Neuronal stem cell (in vitro differentiated cells): ENCODE measurements around the gene MFAP3.

Experiments used
- DNase-seq: peaks from one replicate; pipeline ENCODE4 v3.0.0-alpha.2; 2013; ENCODE audit warnings: low spot score
- H2AFZ ChIP-seq: one replicate; pipeline ENCODE4 v1.6.1; 2013; ENCODE audit warnings: mild to moderate bottlenecking, low read length, inconsistent platforms
- H2AK5ac ChIP-seq: 2 replicates; pipeline ENCODE4 v1.6.1; 2013; ENCODE audit warnings: low read depth, mild to moderate bottlenecking, inconsistent platforms, low read length, moderate library complexity, mixed read lengths
- H2BK120ac ChIP-seq: 2 replicates; pipeline ENCODE4 v1.6.1; 2013; ENCODE audit warnings: low read depth, mild to moderate bottlenecking, inconsistent platforms, low read length, moderate library complexity, mixed read lengths
- H2BK12ac ChIP-seq: one replicate; pipeline ENCODE4 v1.6.1; 2013; ENCODE audit warnings: low read length, inconsistent platforms
- H2BK15ac ChIP-seq: 2 replicates; pipeline ENCODE4 v1.6.1; 2013; ENCODE audit warnings: mild to moderate bottlenecking, low read length, inconsistent platforms, mixed read lengths
- H2BK5ac ChIP-seq: one replicate; pipeline ENCODE4 v1.6.1; 2013; ENCODE audit warnings: inconsistent platforms, mild to moderate bottlenecking, low read length, moderate library complexity
- H3K14ac ChIP-seq: one replicate; pipeline ENCODE4 v1.6.1; 2013; ENCODE audit warnings: low read length, inconsistent platforms
- H3K18ac ChIP-seq: 2 replicates; pipeline ENCODE4 v1.6.1; 2013; ENCODE audit warnings: low read length, inconsistent platforms
- H3K23ac ChIP-seq: 2 replicates; pipeline ENCODE4 v1.6.1; 2013; ENCODE audit warnings: low read depth, mild to moderate bottlenecking, mixed read lengths, low read length, inconsistent platforms; ENCODE audit not compliant: poor library complexity
- H3K27ac ChIP-seq: replicated peaks from 3 replicates; pipeline ENCODE4 v1.5.1; 2013; ENCODE audit warnings: low read length, inconsistent platforms
- H3K27me3 ChIP-seq, 3 experiments: 2 replicates each; pipeline ENCODE4 v1.6.1; 2013; ENCODE audit warnings: low read length in 3 of 3, mild to moderate bottlenecking in 2 of 3, inconsistent platforms in 1 of 3, low read depth in 1 of 3, mixed read lengths in 1 of 3, moderate library complexity in 1 of 3; ENCODE audit not compliant: control insufficient read depth in 3 of 3, insufficient read depth in 3 of 3
- H3K36me3 ChIP-seq, 2 donors: replicated peaks in 1 of 2; 2 replicates each; pipeline ENCODE4 v1.6.1; 2013; ENCODE audit warnings: low read length in 2 of 2; ENCODE audit not compliant: control insufficient read depth in 2 of 2, insufficient read depth in 2 of 2
- H3K4ac ChIP-seq: 2 replicates; pipeline ENCODE4 v1.6.1; 2013; ENCODE audit warnings: inconsistent platforms, mild to moderate bottlenecking, low read length, moderate library complexity
- H3K4me1 ChIP-seq, 2 donors: 1 replicate in 1 of 2; 2 replicates in 1 of 2; pipeline ENCODE4 v1.6.1; 2013; ENCODE audit warnings: low read length in 2 of 2, low read depth in 1 of 2; ENCODE audit not compliant: control insufficient read depth in 2 of 2, insufficient read depth in 1 of 2
- H3K4me2 ChIP-seq: one replicate; pipeline ENCODE4 v1.6.1; 2013; ENCODE audit warnings: mild to moderate bottlenecking, low read length, inconsistent platforms; ENCODE audit not compliant: insufficient read depth, poor library complexity, severe bottlenecking
- H3K4me3 ChIP-seq, 2 donors: 2 replicates each; pipeline ENCODE4 v1.5.1; 2013; ENCODE audit warnings: low read length in 2 of 2, mild to moderate bottlenecking in 2 of 2, inconsistent platforms in 1 of 2, moderate library complexity in 1 of 2
- H3K79me1 ChIP-seq: one replicate; pipeline ENCODE4 v1.6.1; 2013; ENCODE audit warnings: low read depth, mild to moderate bottlenecking, inconsistent platforms, low read length, moderate library complexity
- H3K9ac ChIP-seq: one replicate; pipeline ENCODE4 v1.6.1; 2013; ENCODE audit warnings: mild to moderate bottlenecking, low read depth, low read length, inconsistent platforms; ENCODE audit not compliant: poor library complexity
- H3K9me3 ChIP-seq, 2 donors: replicated peaks in 1 of 2; 2 replicates each; pipeline versions ENCODE3 to v1.6.1; 2013; ENCODE audit warnings: low read length in 2 of 2, mild to moderate bottlenecking in 2 of 2, inconsistent platforms in 1 of 2, low read depth in 1 of 2, mixed read lengths in 1 of 2, moderate library complexity in 1 of 2; ENCODE audit not compliant: control insufficient read depth in 2 of 2, insufficient read depth in 1 of 2
- H4K8ac ChIP-seq: one replicate; pipeline ENCODE4 v1.6.1; 2013; ENCODE audit warnings: low read depth, mild to moderate bottlenecking, inconsistent platforms, low read length, moderate library complexity
- H4K91ac ChIP-seq: one replicate; pipeline ENCODE4 v1.6.1; 2013; ENCODE audit warnings: low read length, low read depth, mild to moderate bottlenecking, inconsistent platforms; ENCODE audit not compliant: poor library complexity
- WGBS, 2 donors: extraction: QIAGEN DNeasy Blood & Tissue Kit; methylation state at CpG; one replicate each; pipeline ENCODE4 v1.1.7; 2013; ENCODE audit warnings: missing lambda C conversion rate in 2 of 2, mixed read lengths in 1 of 2; ENCODE audit not compliant: insufficient read length in 2 of 2, insufficient replicate concordance in 1 of 2; ENCODE audit errors: extremely low coverage in 2 of 2; 5-methylcytosine and 5-hydroxymethylcytosine counted together

MFAP3 gene

DNA sequence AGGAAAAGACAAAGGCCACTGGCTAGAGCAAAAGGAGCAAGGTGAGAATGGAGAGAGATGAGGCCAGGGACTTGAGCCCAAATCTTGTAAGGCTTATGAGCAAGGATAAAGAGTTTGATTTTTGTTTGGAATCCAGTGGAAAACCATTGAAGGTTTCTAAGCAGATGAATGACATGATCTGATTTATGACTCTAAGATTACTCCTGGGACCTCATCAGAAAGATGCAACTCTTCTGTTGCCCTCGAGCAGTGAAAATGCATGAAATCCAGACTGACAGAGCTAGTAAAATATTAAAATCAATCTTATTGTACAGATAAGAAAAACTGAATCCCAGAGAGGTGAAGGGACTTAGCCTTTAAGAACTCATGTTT is 677 bp downstream of the MFAP3 start:
- no peak overlapping the region for H2BK12ac ChIP-seq
- H3K27me3 ChIP-seq, result peaks cover 0 to 3% (median 0%) of the 10 kb centered on the region in 3 experiments
- H3K36me3 ChIP-seq, result peaks cover 0 to 24% of the 10 kb centered on the region in 2 donors
- no peak overlapping the region for H3K23ac ChIP-seq
- H3K9ac ChIP-seq, result no peak overlapping the region
- H2AK5ac ChIP-seq, result no peak overlapping the region
- no peak overlapping the region for H2BK15ac ChIP-seq
- no peak overlapping the region for H2BK120ac ChIP-seq
- H4K8ac ChIP-seq, result no peak overlapping the region
- H3K4me2 ChIP-seq, result peak overlapping the region; percentile 50
- H3K18ac ChIP-seq, result no peak overlapping the region
- peak overlapping the region; percentile 85 to 88 for H3K4me3 ChIP-seq
- H3K4me1 ChIP-seq, result peaks cover 0 to 4% of the 10 kb centered on the region in 2 donors
- H3K27ac ChIP-seq, result no peak overlapping the region
- H3K14ac ChIP-seq, result no peak overlapping the region
- WGBS, 2 donors, result no CpG with 5 or more reads among the region's 1 CpG
- no peak overlapping the region for H3K4ac ChIP-seq
- H2BK5ac ChIP-seq, result no peak overlapping the region
- H4K91ac ChIP-seq, result no peak overlapping the region
- DNase-seq, result no peak
- peak overlapping the region; percentile 94 for H2AFZ ChIP-seq
- peaks cover 2% of the 10 kb centered on the region for H3K79me1 ChIP-seq
- H3K9me3 ChIP-seq, result no peaks in the 10 kb centered on the region

GRCh38 chr5:154042766-154043165 is 4.0 kb downstream of the MFAP3 start:
- Histone ChIP-seq H2BK15ac (no peak overlapping the region), H3K27me3 (no peaks in the 10 kb centered on the region), H3K36me3 (peaks cover 0 to 37% of the 10 kb centered on the region in 2 donors), H3K9ac (no peak overlapping the region), H3K4me3 (no peak overlapping the region), H3K27ac (no peak overlapping the region), H2BK5ac (no peak overlapping the region), H4K8ac (no peak overlapping the region), H3K9me3 (no peaks in the 10 kb centered on the region), H3K4ac (no peak overlapping the region), H2AK5ac (no peak overlapping the region), H3K79me1 (peaks cover 2% of the 10 kb centered on the region), H3K23ac (no peak overlapping the region), H3K14ac (no peak overlapping the region), H2BK12ac (no peak overlapping the region), H2BK120ac (no peak overlapping the region), H3K18ac (no peak overlapping the region), H3K4me2 (no peak overlapping the region), H3K4me1 (peaks cover 0 to 4% of the 10 kb centered on the region in 2 donors), H4K91ac (no peak overlapping the region), H2AFZ (no peak overlapping the region)
- no CpG with 5 or more reads among the region's 2 CpGs for WGBS, 2 donors
- no peak for DNase-seq

DNA sequence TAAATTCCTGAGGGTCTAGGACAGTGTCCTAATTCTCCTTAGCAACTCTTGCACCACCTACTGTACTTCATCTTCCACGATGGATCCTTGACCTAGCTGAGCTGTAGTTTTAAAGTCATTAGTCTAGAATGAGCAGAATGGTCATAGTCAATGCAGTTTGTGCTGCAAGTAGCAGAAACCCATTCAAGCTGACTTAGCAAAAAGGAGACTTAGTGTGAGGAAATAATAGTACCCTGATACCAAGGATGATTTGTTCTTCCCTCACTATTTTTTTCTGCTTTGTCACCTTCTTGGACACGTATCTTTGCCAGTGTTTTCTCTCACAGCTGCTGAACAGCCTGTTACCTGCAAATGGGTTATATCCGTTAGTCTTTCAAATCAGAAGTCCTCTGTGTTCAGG is 5.3 kb downstream of the MFAP3 start:
- peaks cover 0 to 38% of the 10 kb centered on the region in 2 donors for H3K36me3 ChIP-seq

DNA sequence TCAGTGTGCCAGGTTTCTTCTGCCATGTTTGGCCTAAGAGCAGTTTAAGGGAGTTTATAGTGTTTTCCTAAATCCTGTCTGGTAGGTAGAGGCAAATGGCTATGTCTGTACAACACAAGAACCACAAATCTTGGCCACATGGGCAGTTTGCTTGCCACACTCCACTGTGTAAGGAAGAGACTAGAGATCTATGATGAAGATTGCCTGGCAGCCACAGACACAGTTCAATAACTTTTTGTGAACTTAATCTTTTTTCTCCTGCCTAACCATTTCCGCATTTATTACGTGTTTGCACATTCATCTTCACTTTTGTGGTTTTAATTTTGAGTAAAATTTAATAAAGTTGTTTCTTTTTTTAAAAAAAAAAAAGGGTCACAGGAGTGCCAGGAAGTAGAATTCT is 5.8 kb downstream of the MFAP3 start:
- no peak overlapping the region for H2AFZ ChIP-seq
- H3K27ac ChIP-seq, result no peak overlapping the region
- H3K18ac ChIP-seq, result no peak overlapping the region
- peaks cover 0 to 3% of the 10 kb centered on the region in 2 donors for H3K4me1 ChIP-seq
- no peak overlapping the region for H3K4me2 ChIP-seq
- DNase-seq, result no peak
- no peak overlapping the region for H4K8ac ChIP-seq
- no peak overlapping the region for H2BK120ac ChIP-seq
- no peak overlapping the region for H2AK5ac ChIP-seq
- H3K9me3 ChIP-seq, result no peaks in the 10 kb centered on the region
- no peak overlapping the region for H2BK12ac ChIP-seq
- no peak overlapping the region for H3K4ac ChIP-seq
- H3K23ac ChIP-seq, result no peak overlapping the region
- no peak overlapping the region for H4K91ac ChIP-seq
- H3K27me3 ChIP-seq, result no peaks in the 10 kb centered on the region
- no peak overlapping the region for H3K4me3 ChIP-seq
- H3K36me3 ChIP-seq, result peaks cover under 1 to 43% of the 10 kb centered on the region in 2 donors
- no CpG with 5 or more reads among the region's 2 CpGs for WGBS, 2 donors
- H3K9ac ChIP-seq, result no peak overlapping the region
- no peaks in the 10 kb centered on the region for H3K79me1 ChIP-seq
- no peak overlapping the region for H2BK5ac ChIP-seq
- H2BK15ac ChIP-seq, result no peak overlapping the region
- no peak overlapping the region for H3K14ac ChIP-seq

More for the DNA sequence above, 5.3 kb downstream of the MFAP3 start:
- H3K14ac ChIP-seq, result no peak overlapping the region
- H3K18ac ChIP-seq, result no peak overlapping the region
- no peak overlapping the region for H2BK15ac ChIP-seq
- H3K4me3 ChIP-seq, result no peak overlapping the region
- no CpG with 5 or more reads among the region's 3 CpGs for WGBS, 2 donors
- no peaks in the 10 kb centered on the region for H3K9me3 ChIP-seq
- no peak overlapping the region for H2BK5ac ChIP-seq
- no peak overlapping the region for H2BK12ac ChIP-seq
- no peak overlapping the region for H3K23ac ChIP-seq
- H3K9ac ChIP-seq, result no peak overlapping the region
- H2AK5ac ChIP-seq, result no peak overlapping the region
- H3K4me2 ChIP-seq, result no peak overlapping the region
- no peak overlapping the region for H2BK120ac ChIP-seq
- H3K27me3 ChIP-seq, result no peaks in the 10 kb centered on the region
- DNase-seq, result no peak
- no peak overlapping the region for H4K91ac ChIP-seq
- H3K79me1 ChIP-seq, result peaks cover 2% of the 10 kb centered on the region
- H3K27ac ChIP-seq, result no peak overlapping the region
- peaks cover 0 to 4% of the 10 kb centered on the region in 2 donors for H3K4me1 ChIP-seq
- H3K4ac ChIP-seq, result no peak overlapping the region
- H4K8ac ChIP-seq, result no peak overlapping the region
- H2AFZ ChIP-seq, result no peak overlapping the region
